Loucy (cell line): ENCODE measurements around the gene ZBTB20.

Experiments
- H2AFZ ChIP-seq: fragments of 200-600 bp; sonication (generic); 2 replicates; pipeline ENCODE4 v1.6.0; 2016; ENCODE audit warnings: antibody characterized with exemption, mild to moderate bottlenecking, low read length, moderate library complexity
- H3F3A ChIP-seq: fragments of 200-600 bp; 2 replicates; pipeline ENCODE4 v1.6.0; 2016; ENCODE audit warnings: antibody characterized with exemption, low read depth, mild to moderate bottlenecking
- H3K27me3 ChIP-seq: fragments of 200-600 bp; sonication (generic); 2 replicates; pipeline ENCODE4 v1.6.1; 2014; ENCODE audit warnings: low read length, mild to moderate bottlenecking; ENCODE audit not compliant: insufficient read depth, poor library complexity, severe bottlenecking
- H3K36me3 ChIP-seq: fragments of 200-600 bp; sonication (generic); 2 replicates; pipeline ENCODE4 v1.6.1; 2016; ENCODE audit warnings: low read length; ENCODE audit not compliant: insufficient read depth
- H3K4me1 ChIP-seq: fragments of 200-600 bp; sonication (generic); 2 replicates; pipeline ENCODE4 v1.5.1; 2014; ENCODE audit warnings: low read length, mild to moderate bottlenecking; ENCODE audit not compliant: insufficient read depth, poor library complexity, severe bottlenecking
- H3K4me2 ChIP-seq: fragments of 200-600 bp; sonication (generic); 2 replicates; pipeline ENCODE4 v1.6.0; 2014; ENCODE audit warnings: antibody characterized with exemption, low read length, low read depth, mild to moderate bottlenecking; ENCODE audit not compliant: poor library complexity, severe bottlenecking
- H3K4me3 ChIP-seq: fragments of 200-600 bp; sonication (generic); 2 replicates; pipeline ENCODE4 v1.5.1; 2014; ENCODE audit warnings: low read length, mild to moderate bottlenecking, mixed read lengths; ENCODE audit not compliant: poor library complexity, severe bottlenecking
- H3K79me2 ChIP-seq: fragments of 200-600 bp; sonication (generic); 2 replicates; pipeline ENCODE4 v1.6.1; 2014; ENCODE audit warnings: low read length; ENCODE audit not compliant: insufficient read depth
- H3K9ac ChIP-seq: fragments of 200-600 bp; sonication (generic); 2 replicates; pipeline ENCODE4 v1.6.0; 2014; ENCODE audit warnings: mild to moderate bottlenecking, low read depth, low read length, moderate library complexity; ENCODE audit not compliant: poor library complexity, severe bottlenecking
- H3K9me2 ChIP-seq: fragments of 200-600 bp; sonication (generic); replicated peaks from 2 replicates; pipeline ENCODE4 v1.6.1; 2016; ENCODE audit warnings: low read depth, low read length, mixed read lengths
- H3K9me3 ChIP-seq: fragments of 200-600 bp; sonication (generic); 2 replicates; pipeline ENCODE4 v1.6.1; 2014; ENCODE audit warnings: mild to moderate bottlenecking, antibody characterized with exemption, low read length, low read depth; ENCODE audit not compliant: insufficient read depth
- H4K20me1 ChIP-seq: fragments of 200-600 bp; sonication (generic); 2 replicates; pipeline ENCODE4 v1.6.0; 2014; ENCODE audit warnings: antibody characterized with exemption, low read length, mild to moderate bottlenecking; ENCODE audit not compliant: insufficient read depth, poor library complexity, severe bottlenecking
- EZH2phosphoT487 ChIP-seq: fragments of 200-600 bp; IDR thresholded peaks from 2 replicates; pipeline ENCODE4 v1.6.1; 2018; ENCODE audit warnings: antibody characterized with exemption, mild to moderate bottlenecking, moderate library complexity, borderline replicate concordance
- TF ChIP-seq, protein P1 (sequence below): fragments of 200-600 bp; sonication (generic); conservative IDR thresholded peaks from 2 replicates; pipeline ENCODE4 v1.5.1; 2014; ENCODE audit warnings: mild to moderate bottlenecking, antibody characterized with exemption, low read length

The ZBTB20 gene

DNA sequence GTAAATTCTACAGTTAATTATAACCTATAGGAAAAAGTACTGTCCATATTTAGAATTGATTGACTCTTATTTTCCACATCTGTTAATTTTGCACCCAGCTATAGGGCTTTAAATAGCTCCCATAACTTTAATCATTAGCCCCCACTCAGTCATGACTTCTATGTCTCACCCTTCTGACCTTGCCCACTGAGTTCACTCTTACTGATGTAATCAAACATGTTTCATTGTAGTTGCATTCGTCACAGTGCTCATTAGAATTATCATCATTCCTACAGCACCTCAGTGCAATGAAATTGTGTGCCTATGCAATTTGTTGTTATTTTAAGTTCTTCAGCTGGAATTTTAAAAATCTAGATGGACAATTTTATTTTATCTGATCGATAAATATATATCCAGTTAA, 701.9 kb downstream of the ZBTB20 start:
- Histone ChIP-seq H3K27me3 (no peaks in the 10 kb centered on the region), H3F3A (no peaks in the 10 kb centered on the region), H4K20me1 (no peaks in the 10 kb centered on the region), H2AFZ (no peak overlapping the region), H3K9ac (no peak overlapping the region), H3K36me3 (no peaks in the 10 kb centered on the region), H3K4me3 (no peak overlapping the region), H3K79me2 (no peaks in the 10 kb centered on the region), H3K9me3 (no peaks in the 10 kb centered on the region), H3K9me2 (no peaks in the 10 kb centered on the region), H3K4me1 (no peaks in the 10 kb centered on the region), H3K4me2 (no peak overlapping the region)
- TF ChIP-seq, protein P1, sequence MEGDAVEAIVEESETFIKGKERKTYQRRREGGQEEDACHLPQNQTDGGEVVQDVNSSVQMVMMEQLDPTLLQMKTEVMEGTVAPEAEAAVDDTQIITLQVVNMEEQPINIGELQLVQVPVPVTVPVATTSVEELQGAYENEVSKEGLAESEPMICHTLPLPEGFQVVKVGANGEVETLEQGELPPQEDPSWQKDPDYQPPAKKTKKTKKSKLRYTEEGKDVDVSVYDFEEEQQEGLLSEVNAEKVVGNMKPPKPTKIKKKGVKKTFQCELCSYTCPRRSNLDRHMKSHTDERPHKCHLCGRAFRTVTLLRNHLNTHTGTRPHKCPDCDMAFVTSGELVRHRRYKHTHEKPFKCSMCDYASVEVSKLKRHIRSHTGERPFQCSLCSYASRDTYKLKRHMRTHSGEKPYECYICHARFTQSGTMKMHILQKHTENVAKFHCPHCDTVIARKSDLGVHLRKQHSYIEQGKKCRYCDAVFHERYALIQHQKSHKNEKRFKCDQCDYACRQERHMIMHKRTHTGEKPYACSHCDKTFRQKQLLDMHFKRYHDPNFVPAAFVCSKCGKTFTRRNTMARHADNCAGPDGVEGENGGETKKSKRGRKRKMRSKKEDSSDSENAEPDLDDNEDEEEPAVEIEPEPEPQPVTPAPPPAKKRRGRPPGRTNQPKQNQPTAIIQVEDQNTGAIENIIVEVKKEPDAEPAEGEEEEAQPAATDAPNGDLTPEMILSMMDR: no peak
- TF ChIP-seq EZH2phosphoT487: no peak

DNA sequence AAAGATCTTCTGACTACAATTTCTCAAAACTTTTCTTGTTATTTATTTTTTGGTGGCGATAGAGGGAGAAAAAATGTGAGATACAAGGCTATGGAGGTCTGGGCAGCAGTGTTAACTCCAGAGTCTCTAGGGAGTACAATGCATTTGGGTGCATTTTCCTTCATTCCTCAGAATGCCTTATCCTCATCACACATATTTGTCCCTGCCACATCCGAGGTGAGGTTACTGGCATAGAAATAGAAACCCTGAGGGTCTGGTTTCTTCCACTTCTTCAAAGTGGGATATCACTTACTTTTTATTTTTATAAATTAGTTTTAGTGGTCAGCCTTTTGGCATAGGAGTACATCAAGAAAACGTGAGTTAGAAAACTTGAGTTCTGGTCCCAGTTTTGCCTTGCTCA, 702.9 kb downstream of the ZBTB20 start:
- Histone ChIP-seq H3K27me3 (no peaks in the 10 kb centered on the region), H4K20me1 (no peaks in the 10 kb centered on the region), H3K4me3 (no peak overlapping the region), H3K79me2 (no peaks in the 10 kb centered on the region), H3K4me2 (no peak overlapping the region), H3K4me1 (no peaks in the 10 kb centered on the region), H3K36me3 (no peaks in the 10 kb centered on the region), H3K9me2 (no peaks in the 10 kb centered on the region), H3F3A (no peaks in the 10 kb centered on the region), H2AFZ (no peak overlapping the region), H3K9ac (no peak overlapping the region), H3K9me3 (no peaks in the 10 kb centered on the region)
- TF ChIP-seq, protein P1: no peak
- TF ChIP-seq EZH2phosphoT487: no peak

DNA sequence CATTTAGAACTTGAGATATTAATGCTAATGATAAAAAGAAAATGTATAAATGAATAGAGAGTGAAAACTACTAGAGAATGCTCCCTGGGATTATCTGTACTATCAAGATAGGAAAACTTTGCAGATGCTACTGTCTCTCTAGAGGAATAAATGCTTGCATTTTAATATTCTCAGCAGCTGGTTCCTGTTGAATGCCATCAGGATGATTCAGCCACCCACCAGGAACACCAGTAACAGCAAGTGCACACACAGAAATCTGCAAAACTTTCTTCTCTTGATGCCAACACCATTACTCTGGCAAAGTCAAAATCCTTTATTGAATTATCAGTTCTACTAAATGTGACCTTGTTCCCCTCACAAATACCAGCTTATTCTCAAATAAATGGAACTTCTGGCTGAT, 704.8 kb downstream of the ZBTB20 start:
- no peak overlapping the region for H3K4me2 ChIP-seq
- H3K27me3 ChIP-seq: no peaks in the 10 kb centered on the region
- no peaks in the 10 kb centered on the region for H3K36me3 ChIP-seq
- TF ChIP-seq EZH2phosphoT487: no peak
- TF ChIP-seq, protein P1: no peak
- no peak overlapping the region for H3K4me3 ChIP-seq
- no peaks in the 10 kb centered on the region for H3K79me2 ChIP-seq
- no peaks in the 10 kb centered on the region for H3K9me3 ChIP-seq
- no peak overlapping the region for H2AFZ ChIP-seq
- no peaks in the 10 kb centered on the region for H3K9me2 ChIP-seq
- H3F3A ChIP-seq: no peaks in the 10 kb centered on the region
- H4K20me1 ChIP-seq: no peaks in the 10 kb centered on the region
- peaks cover 2% of the 10 kb centered on the region for H3K4me1 ChIP-seq
- H3K9ac ChIP-seq: no peak overlapping the region
